Muscle layer of colon (tissue), 2 donors: ENCODE results near the gene EXOC7.
"Not testable (repeated sequence)": the region's sequence is repeated elsewhere in the genome, so short reads cannot be mapped to it uniquely, and the experiment has no call there.

Experiments used
- H3K27ac ChIP-seq: one replicate; pipeline ENCODE4 v1.7.0; 2013; ENCODE audit warnings: low read depth, mild to moderate bottlenecking, low read length, moderate library complexity
- H3K27me3 ChIP-seq, 2 donors: one replicate each; pipeline ENCODE4 v1.7.0; 2013; ENCODE audit warnings: low read length in 2 of 2, mild to moderate bottlenecking in 2 of 2; ENCODE audit not compliant: insufficient read depth in 2 of 2, control insufficient read depth in 1 of 2
- H3K36me3 ChIP-seq: one replicate; pipeline ENCODE4 v1.7.0; 2013; ENCODE audit warnings: mild to moderate bottlenecking, low read length; ENCODE audit not compliant: insufficient read depth
- H3K4me1 ChIP-seq: one replicate; pipeline ENCODE4 v1.7.0; 2013; ENCODE audit warnings: mild to moderate bottlenecking, low read length; ENCODE audit not compliant: insufficient read depth
- H3K4me3 ChIP-seq, 2 donors: one replicate each; pipeline ENCODE4 v1.7.0; 2013; ENCODE audit warnings: low read length in 2 of 2, low read depth in 1 of 2, mild to moderate bottlenecking in 1 of 2, moderate library complexity in 1 of 2
- H3K9ac ChIP-seq: one replicate; pipeline ENCODE4 v1.7.0; 2013; ENCODE audit warnings: low read length
- H3K9me3 ChIP-seq: one replicate; pipeline ENCODE4 v1.7.0; 2013; ENCODE audit warnings: mild to moderate bottlenecking, low read length
- donor health status: abdominal sarcoma.
- donor health status: Adenocarcinoma of cecum.

EXOC7 gene

GRCh38 chr17:76079956-76080767, 23.4 kb downstream of the EXOC7 start:
- Histone ChIP-seq H3K9me3 (no peaks in the 10 kb centered on the region), H3K36me3 (peaks cover 24% of the 10 kb centered on the region), H3K9ac (no peak overlapping the region), H3K4me1 (peaks cover 25% of the 10 kb centered on the region), H3K4me3 (no peak overlapping the region), H3K27ac (no peak overlapping the region), H3K27me3 (peaks cover 40 to 50% of the 10 kb centered on the region in 2 donors)

GRCh38 chr17:76079535-76079955, 24.0 kb downstream of the EXOC7 start:
- no peak overlapping the region for H3K27ac ChIP-seq

GRCh38 chr17:76078860-76079534, 24.6 kb downstream of the EXOC7 start, which contains the start of gene ZACN:
Gene ZACN (plus strand): TSS chr17:76079182. CDS start chr17:76079265, 83 bp downstream.
- Histone ChIP-seq H3K4me1 (peaks cover 25% of the 10 kb centered on the region), H3K36me3 (peaks cover 12% of the 10 kb centered on the region), H3K9me3 (no peaks in the 10 kb centered on the region), H3K27ac (no peak within 1 kb of the TSS), H3K27me3 (peaks cover 44 to 62% of the 10 kb centered on the region in 2 donors), H3K9ac (no peak within 1 kb of the TSS), H3K4me3 (no peak within 1 kb of the TSS)

More at GRCh38 chr17:76079535-76079955, 24.0 kb downstream of the EXOC7 start:
- Histone ChIP-seq H3K4me1 (peaks cover 25% of the 10 kb centered on the region), H3K27me3 (peaks cover 44 to 57% of the 10 kb centered on the region in 2 donors), H3K4me3 (no peak overlapping the region), H3K36me3 (peaks cover 18% of the 10 kb centered on the region), H3K9ac (no peak overlapping the region), H3K9me3 (no peaks in the 10 kb centered on the region)

- H3K9ac ChIP-seq, H3K27ac ChIP-seq, H3K9me3 ChIP-seq, H3K4me3 ChIP-seq, H3K36me3 ChIP-seq: not testable (repeated sequence)
- peaks cover 44 to 67% of the 10 kb centered on the region in 2 donors for H3K27me3 ChIP-seq
- H3K4me1 ChIP-seq: peaks cover 25% of the 10 kb centered on the region
These were observed 25.2 kb downstream of the EXOC7 start for GRCh38 chr17:76078370-76078769.

GRCh38 chr17:76077584-76078110, 25.9 kb downstream of the EXOC7 start:
- Histone ChIP-seq H3K27me3 (peaks cover 44 to 67% of the 10 kb centered on the region in 2 donors), H3K4me3 (no peak overlapping the region), H3K9ac (no peak overlapping the region), H3K27ac (no peak overlapping the region), H3K9me3 (no peaks in the 10 kb centered on the region), H3K36me3 (no peaks in the 10 kb centered on the region), H3K4me1 (peaks cover 29% of the 10 kb centered on the region)

- Histone ChIP-seq H3K27me3 (peaks cover 44 to 67% of the 10 kb centered on the region in 2 donors), H3K27ac (no peak overlapping the region), H3K36me3 (no peaks in the 10 kb centered on the region), H3K4me1 (peaks cover 29% of the 10 kb centered on the region), H3K4me3 (no peak overlapping the region), H3K9ac (no peak overlapping the region), H3K9me3 (no peaks in the 10 kb centered on the region)
These were observed 26.6 kb downstream of the EXOC7 start for GRCh38 chr17:76076765-76077583.

GRCh38 chr17:76076146-76076764, 27.3 kb downstream of the EXOC7 start:
- Histone ChIP-seq H3K36me3 (no peaks in the 10 kb centered on the region), H3K9ac (no peak overlapping the region), H3K4me1 (peaks cover 35% of the 10 kb centered on the region), H3K4me3 (peak overlapping the region in 1 of 2 donors; percentile 27), H3K9me3 (no peaks in the 10 kb centered on the region), H3K27ac (no peak overlapping the region), H3K27me3 (peaks cover 44 to 67% of the 10 kb centered on the region in 2 donors)

GRCh38 chr17:76075364-76076145, 28.0 kb downstream of the EXOC7 start:
- Histone ChIP-seq H3K36me3 (no peaks in the 10 kb centered on the region), H3K4me3 (peak overlapping the region; percentile 27 to 47), H3K27ac (no peak overlapping the region), H3K27me3 (peaks cover 44 to 67% of the 10 kb centered on the region in 2 donors), H3K9me3 (no peaks in the 10 kb centered on the region), H3K9ac (no peak overlapping the region), H3K4me1 (peaks cover 42% of the 10 kb centered on the region)

- Histone ChIP-seq H3K9ac (no peak within 1 kb of the TSS), H3K9me3 (no peaks in the 10 kb centered on the region), H3K4me3 (peak within 1 kb of the TSS; percentile 27 to 47), H3K36me3 (no peaks in the 10 kb centered on the region), H3K4me1 (peaks cover 40% of the 10 kb centered on the region), H3K27ac (no peak within 1 kb of the TSS), H3K27me3 (peaks cover 44 to 61% of the 10 kb centered on the region in 2 donors)
These were observed 28.9 kb downstream of the EXOC7 start, which contains the start of gene GALR2 for GRCh38 chr17:76074390-76075363. Gene GALR2 (plus strand): TSS chr17:76074781. CDS start chr17:76074884, 103 bp downstream.
